ENCODE measurements around the gene ARHGDIA.

The ARHGDIA gene

DNA sequence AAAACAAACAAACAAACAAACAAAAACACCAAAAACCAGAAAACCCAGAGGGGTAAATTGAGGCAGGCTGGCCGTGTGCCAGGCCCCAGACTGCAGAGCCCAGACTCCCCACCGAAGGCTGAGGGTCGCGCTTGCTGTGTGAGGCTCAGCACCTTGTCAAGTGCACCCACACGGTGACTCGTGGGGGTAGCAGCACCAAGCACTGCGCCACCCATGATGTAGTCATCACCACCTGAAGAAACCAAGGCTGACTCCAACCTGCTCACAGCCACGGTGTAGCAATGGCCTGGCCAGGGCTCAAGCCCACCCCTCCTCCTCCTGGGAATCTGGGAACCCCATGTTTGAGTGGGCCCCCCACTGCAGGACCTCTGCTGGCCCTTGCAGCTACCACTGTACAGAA lies 50.0 kb downstream of the ARHGDIA start:
- DNase-seq = no peak

DNA sequence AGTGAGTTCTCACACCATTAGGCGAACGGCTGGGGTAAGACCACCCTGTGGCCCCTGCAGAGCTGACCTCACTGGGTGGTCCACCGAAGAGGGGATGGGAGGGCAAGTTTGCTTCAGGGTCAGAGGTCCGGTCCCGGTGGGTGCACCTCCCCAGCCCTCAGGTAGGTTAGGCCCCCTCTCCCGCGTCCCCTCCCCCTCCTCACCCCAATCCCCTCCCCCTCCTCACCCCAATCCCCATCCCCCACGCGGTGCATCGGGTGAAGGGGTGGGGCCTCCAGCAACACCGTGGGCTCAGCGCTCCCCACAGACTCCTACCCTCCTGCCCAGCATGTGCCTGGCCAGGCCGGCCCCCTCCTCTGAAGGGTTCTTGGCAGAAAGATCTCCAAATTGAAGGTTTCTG lies 51.4 kb downstream of the ARHGDIA start:
- no peak for DNase-seq

DNA sequence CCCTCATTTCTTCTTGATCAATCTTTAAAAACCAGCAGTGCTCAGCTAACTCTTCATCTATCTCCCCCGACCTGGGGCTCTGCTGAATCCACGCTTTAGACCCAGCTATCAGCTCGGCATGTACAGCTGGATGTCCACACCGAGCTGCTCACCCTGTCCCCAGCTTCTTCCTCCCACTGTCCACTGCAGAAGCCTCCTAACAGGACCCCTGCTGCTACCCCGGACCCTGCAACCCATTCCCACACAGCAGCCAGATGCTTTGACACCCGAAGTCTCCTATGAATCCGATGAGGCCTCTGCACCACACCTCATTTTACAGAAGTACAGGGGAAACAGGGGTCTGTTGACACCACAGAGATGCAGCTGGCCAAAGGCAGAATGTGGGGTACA lies 53.4 kb downstream of the ARHGDIA start:
- no peak for DNase-seq
